ENCODE results near the gene MRPL49. TPM values are rescaled to one million over a fixed set of nuclear protein-coding genes. Genes with fewer than 3 reads are reported as not detected.

MRPL49 gene
- total RNA-seq (2022; extraction: Qiagen RNA extraction; ENCODE audit: low read depth) = 66.5 to 79.9 TPM (median 72.3 TPM) in 5 replicates

GRCh38 chr11:65121865-65122696 is at the start of gene MRPL49, which contains the start of gene FAU:
MRPL49 (plus strand) TSS chr11:65122321; CDS start chr11:65122347, 26 bp downstream.
FAU (minus strand) TSS chr11:65122134; CDS start chr11:65121813, 321 bp downstream.

DNA sequence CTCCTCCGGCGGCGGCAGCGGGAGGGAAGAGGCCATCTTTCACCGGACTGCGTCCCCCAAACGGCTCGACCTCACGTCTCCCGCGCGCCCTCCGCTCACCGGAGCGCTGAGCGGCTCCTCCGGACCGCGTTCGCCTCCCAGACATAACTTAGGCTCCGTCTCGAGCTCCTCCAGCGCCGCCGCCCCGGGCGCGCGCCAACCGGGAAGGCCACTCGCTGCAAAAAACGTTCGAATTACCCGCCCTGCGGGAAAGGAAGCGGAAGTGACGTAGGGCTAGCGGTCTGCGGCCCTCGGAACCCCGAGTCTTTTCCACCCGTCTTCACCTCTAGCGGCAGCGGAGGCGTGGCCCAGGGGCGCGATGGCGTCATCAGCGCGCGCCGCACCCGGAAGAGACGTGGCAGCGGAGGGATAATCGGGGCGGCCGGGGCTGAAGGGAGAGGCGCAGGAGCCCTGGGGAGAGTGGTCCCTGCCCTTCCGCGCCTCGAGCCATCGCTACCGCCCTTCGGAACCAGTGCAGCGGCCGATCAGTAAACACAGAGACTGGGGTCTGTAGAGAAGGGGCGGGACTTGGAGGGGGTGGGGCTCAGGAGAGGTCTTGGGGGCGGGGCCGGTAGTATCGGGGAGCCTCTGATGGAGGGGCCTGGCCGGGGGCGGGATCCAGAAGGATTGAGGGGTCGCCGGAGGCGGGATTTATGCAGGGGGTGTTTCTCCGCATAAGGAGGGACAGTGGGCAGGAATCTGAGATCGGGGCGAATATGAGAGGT is 38.1 kb upstream of the MRPL49 start, which contains the start of the genes CDCA5 and ZFPL1:
Gene CDCA5, minus strand, starts transcription at position 207 of the 764 bp plus-strand sequence. Its CDS starts 62 bp downstream, at position 145.
Gene ZFPL1, plus strand, starts transcription at position 389 of the 764 bp plus-strand sequence. CDS start 477 bp downstream, outside the sequence.

GRCh38 chr11:65095974-65096806 is 25.9 kb upstream of the MRPL49 start, which contains the start of gene VPS51:
VPS51 (plus strand) TSS chr11:65096214; CDS start chr11:65096251, 37 bp downstream.

GRCh38 chr11:65111744-65112545 is 10.2 kb upstream of the MRPL49 start, which contains the start of gene TM7SF2:
TM7SF2 (plus strand) TSS chr11:65111872; CDS start chr11:65112016, 144 bp downstream.

GRCh38 chr11:65117206-65118096 is 4.7 kb upstream of the MRPL49 start, which contains the start of gene ZNHIT2:
ZNHIT2 (minus strand) TSS chr11:65117701; CDS start chr11:65117653, 48 bp downstream.

DNA sequence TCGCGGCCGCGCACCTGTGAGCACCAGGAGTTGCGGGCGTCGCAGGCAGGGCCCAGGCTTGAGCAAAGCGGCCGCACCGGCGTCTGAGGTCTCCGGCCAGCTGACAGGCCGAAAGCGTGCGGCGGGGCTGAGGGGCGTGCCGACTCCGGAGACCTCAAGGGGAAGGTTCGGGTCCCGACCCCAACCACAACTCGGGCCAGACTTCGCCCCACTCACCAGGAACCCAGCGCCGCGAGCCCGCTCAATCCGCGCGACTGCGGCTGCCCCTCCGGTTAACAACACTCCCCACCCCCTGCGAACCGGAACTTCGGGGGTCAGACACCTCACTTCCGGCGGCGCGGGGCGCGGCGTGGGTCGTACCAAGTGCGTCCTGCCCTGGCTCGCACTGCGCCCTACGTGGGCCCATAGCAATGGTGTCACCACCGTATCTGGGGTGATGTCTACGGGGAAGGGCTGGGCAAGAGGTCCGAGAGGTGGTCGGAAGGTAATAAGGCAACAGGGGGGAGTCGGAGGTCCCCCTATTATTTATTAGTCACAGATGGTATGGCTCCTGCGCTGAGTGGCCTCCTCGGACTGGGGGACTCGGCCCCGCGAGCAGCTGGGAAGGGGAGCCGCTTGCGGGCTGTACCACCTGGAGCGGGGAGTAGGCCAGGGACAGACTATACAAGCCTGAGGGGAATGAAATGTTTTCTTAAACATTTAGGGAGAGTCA is 12.3 kb downstream of the MRPL49 start, which contains the start of gene SYVN1:
Gene SYVN1, minus strand, starts transcription at position 280 of the 712 bp plus-strand sequence. CDS start 918 bp downstream, outside the sequence.

GRCh38 chr11:65170058-65170534 is 48.0 kb downstream of the MRPL49 start, which contains the start of gene SPDYC:
SPDYC (plus strand) TSS chr11:65170233; CDS start chr11:65171358, 1,125 bp downstream.

Other genes with a start within 250 kb of the MRPL49 start
- 105 to 137 TPM (median 131 TPM) in 5 replicates for gene EHD1, start 243.7 kb upstream of the MRPL49 start, total RNA-seq (2022; extraction: Qiagen RNA extraction; ENCODE audit: low read depth)
- gene ATG2A, start 205.1 kb upstream of the MRPL49 start, total RNA-seq (2022; extraction: Qiagen RNA extraction; ENCODE audit: low read depth) = 13.4 to 25.2 TPM (median 22.4 TPM) in 5 replicates
- 4.3 to 5.9 TPM (median 4.6 TPM) in 5 replicates for gene PPP2R5B, start 197.6 kb upstream of the MRPL49 start, total RNA-seq (2022; extraction: Qiagen RNA extraction; ENCODE audit: low read depth)
- gene GPHA2, start 186.4 kb upstream of the MRPL49 start, total RNA-seq (2022; extraction: Qiagen RNA extraction; ENCODE audit: low read depth) = not detected in 5 replicates
- not detected in 5 replicates for gene MAJIN, start 150.2 kb upstream of the MRPL49 start, total RNA-seq (2022; extraction: Qiagen RNA extraction; ENCODE audit: low read depth)
- 0.71 to 1.2 TPM (median 0.86 TPM) in 5 replicates for gene BATF2, start 125.3 kb upstream of the MRPL49 start, total RNA-seq (2022; extraction: Qiagen RNA extraction; ENCODE audit: low read depth)
- gene ARL2, start 108.2 kb upstream of the MRPL49 start, total RNA-seq (2022; extraction: Qiagen RNA extraction; ENCODE audit: low read depth) = 168 to 199 TPM (median 191 TPM) in 5 replicates
- gene SNX15, start 94.9 kb upstream of the MRPL49 start, total RNA-seq (2022; extraction: Qiagen RNA extraction; ENCODE audit: low read depth) = 18.6 to 23.3 TPM (median 21.8 TPM) in 5 replicates
- 35.9 to 63.7 TPM (median 56.6 TPM) in 5 replicates for gene SAC3D1, start 81.1 kb upstream of the MRPL49 start, total RNA-seq (2022; extraction: Qiagen RNA extraction; ENCODE audit: low read depth)
- not detected in 5 replicates for gene NAALADL1, start 63.8 kb upstream of the MRPL49 start, total RNA-seq (2022; extraction: Qiagen RNA extraction; ENCODE audit: low read depth)
- gene CDCA5, start 38.3 kb upstream of the MRPL49 start, total RNA-seq (2022; extraction: Qiagen RNA extraction; ENCODE audit: low read depth) = 56.3 to 71.6 TPM (median 66.3 TPM) in 5 replicates
- gene ZFPL1, start 38.1 kb upstream of the MRPL49 start, total RNA-seq (2022; extraction: Qiagen RNA extraction; ENCODE audit: low read depth) = 29.8 to 38.6 TPM (median 32.9 TPM) in 5 replicates
- gene VPS51, start 26.1 kb upstream of the MRPL49 start, total RNA-seq (2022; extraction: Qiagen RNA extraction; ENCODE audit: low read depth) = 51.9 to 62.4 TPM (median 53.8 TPM) in 5 replicates
- 5.2 to 8.7 TPM (median 6.5 TPM) in 5 replicates for gene TM7SF2, start 10.4 kb upstream of the MRPL49 start, total RNA-seq (2022; extraction: Qiagen RNA extraction; ENCODE audit: low read depth)
- 13.4 to 26.8 TPM (median 23.3 TPM) in 5 replicates for gene ZNHIT2, start 4.6 kb upstream of the MRPL49 start, total RNA-seq (2022; extraction: Qiagen RNA extraction; ENCODE audit: low read depth)
- gene FAU, start 187 bp upstream of the MRPL49 start, total RNA-seq (2022; extraction: Qiagen RNA extraction; ENCODE audit: low read depth) = 832 to 1,047 TPM (median 993 TPM) in 5 replicates
- 27.8 to 43.7 TPM (median 41.1 TPM) in 5 replicates for gene SYVN1, start 12.2 kb downstream of the MRPL49 start, total RNA-seq (2022; extraction: Qiagen RNA extraction; ENCODE audit: low read depth)
- not detected in 5 replicates for gene SPDYC, start 47.9 kb downstream of the MRPL49 start, total RNA-seq (2022; extraction: Qiagen RNA extraction; ENCODE audit: low read depth)
- gene CAPN1, start 59.6 kb downstream of the MRPL49 start, total RNA-seq (2022; extraction: Qiagen RNA extraction; ENCODE audit: low read depth) = 90.5 to 114 TPM (median 104 TPM) in 5 replicates
- 13.0 to 21.6 TPM (median 16.9 TPM) in 5 replicates for gene POLA2, start 139.6 kb downstream of the MRPL49 start, total RNA-seq (2022; extraction: Qiagen RNA extraction; ENCODE audit: low read depth)
- 12.9 to 17.9 TPM (median 15.8 TPM) in 5 replicates for gene CDC42EP2, start 192.5 kb downstream of the MRPL49 start, total RNA-seq (2022; extraction: Qiagen RNA extraction; ENCODE audit: low read depth)
- 38.9 to 41.1 TPM (median 39.0 TPM) in 5 replicates for gene DPF2, start 211.5 kb downstream of the MRPL49 start, total RNA-seq (2022; extraction: Qiagen RNA extraction; ENCODE audit: low read depth)
- 0.58 to 1.2 TPM (median 0.86 TPM) in 5 replicates for gene TIGD3, start 232.4 kb downstream of the MRPL49 start, total RNA-seq (2022; extraction: Qiagen RNA extraction; ENCODE audit: low read depth)

Data from A549 treated with RU486 at 1 μM for 4 hours (cell line).